ENCODE data around the gene MAB21L4.
"Not testable (repeated sequence)": the region's sequence is repeated elsewhere in the genome, so short reads cannot be mapped to it uniquely, and the experiment has no call there.

MAB21L4 gene

DNA sequence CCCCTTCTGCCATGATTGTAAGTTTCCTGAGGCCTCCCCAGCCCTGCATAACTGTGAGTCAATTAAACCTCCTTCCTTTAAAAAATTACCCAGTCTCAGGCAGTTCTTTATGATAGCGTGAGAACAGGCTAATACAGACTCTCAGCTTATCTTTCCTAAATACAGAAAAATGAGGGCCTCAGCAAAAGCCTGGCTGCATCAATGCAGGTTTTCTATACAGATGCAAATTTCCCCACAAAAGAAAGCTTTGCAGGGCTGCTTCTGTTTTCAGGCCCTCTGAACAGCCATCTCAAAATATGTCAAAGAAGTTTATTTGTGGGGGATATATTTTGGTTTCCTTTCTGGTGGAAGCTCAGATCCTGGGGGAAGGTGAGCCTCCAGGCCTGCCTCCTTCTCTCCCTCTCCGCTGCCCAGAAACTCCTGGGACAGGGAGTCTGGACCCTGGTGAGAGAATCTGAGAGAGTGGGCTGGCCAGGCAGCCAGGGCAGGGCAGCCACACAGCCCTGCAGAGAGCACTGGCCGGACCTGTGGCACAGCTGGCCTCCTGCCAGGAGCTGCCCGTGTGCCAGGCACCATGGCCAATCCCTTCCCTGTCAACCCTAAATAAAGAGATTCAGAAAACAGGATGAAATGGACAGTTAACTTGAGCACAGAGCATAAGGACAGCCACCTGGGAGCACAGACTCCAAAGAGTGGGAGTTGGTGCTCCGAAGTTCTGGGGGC is 48.9 kb downstream of the MAB21L4 start:
- TF ChIP-seq, protein P1, sequence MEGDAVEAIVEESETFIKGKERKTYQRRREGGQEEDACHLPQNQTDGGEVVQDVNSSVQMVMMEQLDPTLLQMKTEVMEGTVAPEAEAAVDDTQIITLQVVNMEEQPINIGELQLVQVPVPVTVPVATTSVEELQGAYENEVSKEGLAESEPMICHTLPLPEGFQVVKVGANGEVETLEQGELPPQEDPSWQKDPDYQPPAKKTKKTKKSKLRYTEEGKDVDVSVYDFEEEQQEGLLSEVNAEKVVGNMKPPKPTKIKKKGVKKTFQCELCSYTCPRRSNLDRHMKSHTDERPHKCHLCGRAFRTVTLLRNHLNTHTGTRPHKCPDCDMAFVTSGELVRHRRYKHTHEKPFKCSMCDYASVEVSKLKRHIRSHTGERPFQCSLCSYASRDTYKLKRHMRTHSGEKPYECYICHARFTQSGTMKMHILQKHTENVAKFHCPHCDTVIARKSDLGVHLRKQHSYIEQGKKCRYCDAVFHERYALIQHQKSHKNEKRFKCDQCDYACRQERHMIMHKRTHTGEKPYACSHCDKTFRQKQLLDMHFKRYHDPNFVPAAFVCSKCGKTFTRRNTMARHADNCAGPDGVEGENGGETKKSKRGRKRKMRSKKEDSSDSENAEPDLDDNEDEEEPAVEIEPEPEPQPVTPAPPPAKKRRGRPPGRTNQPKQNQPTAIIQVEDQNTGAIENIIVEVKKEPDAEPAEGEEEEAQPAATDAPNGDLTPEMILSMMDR (IDR thresholded peaks at IDR 0.05; ENCODE audit: extremely low read depth, missing control alignments): no peak
- DNase-seq (ENCODE audit: low spot score): no peak

DNA sequence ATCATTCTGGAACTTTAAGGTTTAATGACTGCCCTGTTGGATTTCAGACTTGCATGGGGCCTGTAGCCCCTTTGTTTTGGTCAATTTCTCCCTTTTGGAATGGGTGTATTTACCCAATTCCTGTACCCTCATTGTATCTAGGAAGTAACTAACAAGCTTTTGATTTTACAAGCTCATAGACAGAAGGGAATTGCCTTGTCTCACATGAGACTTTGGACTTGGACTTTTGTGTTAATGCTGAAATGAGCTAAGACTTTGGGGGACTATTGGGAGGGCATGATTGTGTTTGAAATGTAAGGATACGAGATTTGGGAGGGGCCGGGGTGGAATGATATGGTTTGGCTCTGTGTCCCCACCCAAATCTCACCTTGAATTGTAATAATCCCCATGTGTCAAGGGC is 49.6 kb downstream of the MAB21L4 start:
- not testable (repeated sequence) for DNase-seq (ENCODE audit: low spot score)

DNA sequence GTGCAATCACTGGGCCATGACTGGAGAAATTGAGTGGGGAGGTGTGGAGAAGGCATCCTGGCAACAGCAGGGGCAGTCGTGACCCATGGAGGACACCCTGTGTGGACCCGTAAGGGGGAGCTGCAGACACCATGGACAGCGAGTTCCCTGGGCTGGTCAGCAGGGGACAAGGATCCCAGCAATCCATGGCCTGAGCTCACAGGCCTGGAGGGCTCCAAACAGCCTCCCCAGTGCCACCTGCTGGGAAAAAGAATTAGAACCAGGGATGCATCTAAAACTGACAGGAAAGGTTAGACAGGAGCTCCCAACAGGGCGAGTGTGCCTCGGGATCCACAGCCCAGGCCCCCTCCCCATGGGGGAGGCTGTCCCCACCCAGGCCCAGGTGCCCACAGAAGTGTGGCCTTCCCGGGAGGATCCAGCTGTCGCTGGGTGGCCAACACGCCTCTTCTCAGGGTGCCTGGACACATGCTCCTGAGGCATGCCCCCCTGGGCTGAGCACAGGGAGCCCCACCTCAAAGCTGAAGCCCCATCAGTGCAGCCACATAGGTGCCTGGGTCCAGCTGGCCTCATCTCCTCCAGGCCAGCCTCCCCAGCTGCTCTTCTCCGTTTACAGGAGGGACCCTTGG is 55.4 kb downstream of the MAB21L4 start:
- peak; percentile 64 for DNase-seq (ENCODE audit: low spot score)
- TF ChIP-seq, protein P1 (IDR thresholded peaks at IDR 0.05; ENCODE audit: extremely low read depth, missing control alignments): no peak

DNA sequence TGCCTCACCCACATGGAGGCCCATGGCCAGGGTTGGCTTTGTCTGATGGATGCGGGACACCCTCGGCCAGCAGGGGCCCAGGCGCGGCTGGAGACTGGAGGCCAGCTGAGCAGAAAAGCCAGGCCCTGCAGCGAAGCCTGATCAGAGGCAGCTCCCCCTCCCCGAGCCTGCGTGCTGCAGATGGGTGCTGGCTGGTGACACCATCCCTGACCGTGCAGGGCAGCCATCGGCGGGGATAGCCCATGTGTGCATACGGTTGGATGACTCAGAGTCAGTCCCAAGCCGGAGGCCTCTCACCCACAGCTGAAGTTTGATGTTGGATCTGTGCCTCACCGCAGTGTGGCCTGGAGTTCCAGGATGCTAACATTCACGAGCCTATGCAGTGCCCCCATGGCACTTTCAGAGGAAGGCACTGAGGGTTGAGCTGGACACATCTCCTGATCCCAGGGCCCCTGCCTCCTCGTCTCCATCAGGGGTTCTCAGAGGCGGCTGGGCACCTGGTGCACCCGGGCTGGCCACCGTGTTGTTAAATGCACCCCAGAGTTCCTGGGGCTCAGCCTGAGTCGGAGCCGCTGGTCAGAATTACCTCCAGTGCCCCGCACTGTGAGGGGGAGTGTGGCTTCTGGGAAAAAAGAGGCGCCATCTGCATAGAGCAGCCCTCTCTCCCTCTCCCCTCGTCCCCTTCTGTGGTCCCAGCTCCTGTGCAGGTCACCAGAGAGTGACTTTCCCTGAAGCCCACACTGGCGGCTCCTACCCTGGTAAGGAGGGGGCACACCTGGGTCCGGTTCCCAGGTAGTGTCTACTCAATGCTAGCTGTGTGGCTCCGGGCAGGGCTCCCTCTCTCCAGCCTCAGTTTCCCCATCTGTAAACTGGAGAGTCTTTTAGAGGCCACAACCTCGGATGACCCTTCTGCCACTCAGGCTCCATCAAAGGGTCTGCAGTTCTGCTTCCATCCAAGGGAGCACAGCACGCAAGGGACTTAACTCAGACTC is 56.5 kb downstream of the MAB21L4 start:
- TF ChIP-seq, protein P1 (IDR thresholded peaks at IDR 0.05; ENCODE audit: extremely low read depth, missing control alignments): no peak
- DNase-seq (ENCODE audit: low spot score): no peak

DNA sequence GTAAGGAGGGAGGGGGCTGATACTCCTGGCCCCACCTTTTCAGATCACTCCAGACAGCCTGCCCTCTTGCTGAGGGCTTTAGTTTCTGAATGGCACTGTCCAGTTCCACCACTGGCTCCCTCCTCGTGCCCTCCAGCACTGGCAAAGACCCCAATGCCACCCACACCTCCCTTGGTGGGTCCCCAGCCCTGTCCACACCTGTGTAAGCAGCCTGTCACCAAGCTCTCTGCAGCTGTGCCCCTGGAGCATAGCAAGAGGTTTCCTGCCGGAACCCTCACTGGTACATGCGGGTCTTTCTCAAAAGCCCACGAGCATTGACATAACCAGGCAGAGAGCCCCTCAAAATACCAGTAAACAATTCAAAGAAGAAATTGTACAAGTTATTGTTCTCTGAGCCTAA is 58.3 kb downstream of the MAB21L4 start:
- DNase-seq (ENCODE audit: low spot score): no peak
- TF ChIP-seq, protein P1 (IDR thresholded peaks at IDR 0.05; ENCODE audit: extremely low read depth, missing control alignments): no peak

DNA sequence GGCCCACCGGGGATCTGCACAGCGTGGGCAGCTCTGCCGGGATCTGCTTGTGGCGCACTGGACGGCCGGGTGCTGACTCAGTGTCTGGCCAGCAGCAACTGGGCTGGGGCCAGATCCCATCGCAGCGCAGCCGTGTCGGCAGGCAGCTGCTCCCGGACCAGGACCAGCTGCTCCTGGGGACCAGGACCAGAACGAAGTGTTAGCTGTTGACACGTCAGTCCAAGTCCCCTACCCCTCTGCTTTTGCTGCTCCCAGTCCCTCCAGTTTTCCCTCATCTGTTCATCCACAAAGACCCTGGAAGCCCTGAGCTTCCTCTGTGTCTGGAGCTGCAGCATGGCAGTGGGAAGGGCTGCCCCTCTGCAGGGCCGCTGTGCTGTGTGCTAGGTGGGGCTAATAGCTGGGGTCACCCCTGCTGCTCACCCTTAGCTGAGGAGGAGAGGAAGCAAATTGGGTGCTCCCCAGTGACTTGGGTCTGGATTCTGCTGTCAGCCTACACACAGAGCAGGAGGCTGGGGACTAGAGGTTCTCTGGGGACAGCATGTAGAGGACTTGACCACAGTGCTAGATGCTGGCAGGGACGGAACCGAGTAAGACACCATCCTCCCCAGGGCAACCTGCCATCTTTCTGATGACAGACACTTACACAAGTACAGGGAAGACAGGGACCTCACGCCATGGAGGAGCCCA is 59.0 kb downstream of the MAB21L4 start:
- DNase-seq (ENCODE audit: low spot score): no peak
- TF ChIP-seq, protein P1 (IDR thresholded peaks at IDR 0.05; ENCODE audit: extremely low read depth, missing control alignments): no peak

All from GM20000 (cell line).